Progenitor cell of endocrine pancreas (in vitro differentiated cells): ENCODE data around the gene SLC45A1. TPM values are rescaled to one million over a fixed set of nuclear protein-coding genes. Genes with fewer than 3 reads are reported as not detected.
A peak's percentile ranks its signal among the peaks of the same experiment; 100 is the strongest.

Source experiments
- DNase-seq: peaks from one replicate; pipeline ENCODE4 v3.0.0; 2021; ENCODE audit warnings: low spot score; ENCODE audit not compliant: unreplicated experiment
- H3K27ac Mint-ChIP-seq: 2 replicates; pipeline ENCODE4 v1.8.0; 2021; ENCODE audit warnings: mild to moderate bottlenecking, moderate library complexity, mixed read lengths
- H3K27me3 Mint-ChIP-seq: 2 replicates; pipeline ENCODE4 v1.8.0; 2021; ENCODE audit warnings: mixed read lengths
- H3K36me3 Mint-ChIP-seq: 2 replicates; pipeline ENCODE4 v1.8.0; 2022; ENCODE audit warnings: mixed read lengths; ENCODE audit not compliant: insufficient read depth
- H3K4me1 Mint-ChIP-seq: 2 replicates; pipeline ENCODE4 v1.8.0; 2021; ENCODE audit warnings: low read depth, mixed read lengths
- H3K4me3 Mint-ChIP-seq: 2 replicates; pipeline ENCODE4 v1.8.0; 2021; ENCODE audit warnings: low read depth, mild to moderate bottlenecking, moderate library complexity, mixed read lengths
- H3K9me3 Mint-ChIP-seq: 2 replicates; pipeline ENCODE4 v1.8.0; 2021; ENCODE audit warnings: low read depth, mixed read lengths
- CTCF ChIP-seq: fragments of 200-600 bp; sonication (generic); IDR thresholded peaks from one replicate; pipeline ENCODE4 v1.5.0; 2021; ENCODE audit warnings: antibody characterized with exemption, mild to moderate bottlenecking; ENCODE audit not compliant: unreplicated experiment
- total RNA-seq: library from RNA; stranded (reverse); gene quantifications from 2 replicates; pipeline ENCODE4 v1.2.1, GENCODE V29; 2021

Gene SLC45A1
- total RNA-seq, 1 donor from 2014 or later = 0.86 TPM

- H3K27ac Mint-ChIP-seq = no peak overlapping the region
- DNase-seq = no peak
- no peaks in the 10 kb centered on the region for H3K36me3 Mint-ChIP-seq
- H3K4me1 Mint-ChIP-seq = no peaks in the 10 kb centered on the region
- H3K9me3 Mint-ChIP-seq = no peaks in the 10 kb centered on the region
- no peak for TF ChIP-seq CTCF
- H3K4me3 Mint-ChIP-seq = no peak overlapping the region
- H3K27me3 Mint-ChIP-seq = no peaks in the 10 kb centered on the region
Observed at GRCh38 chr1:8302081-8302956, 15.6 kb upstream of the SLC45A1 start.

- H3K27me3 Mint-ChIP-seq = no peaks in the 10 kb centered on the region
- H3K9me3 Mint-ChIP-seq = no peaks in the 10 kb centered on the region
- DNase-seq = no peak
- H3K27ac Mint-ChIP-seq = no peak overlapping the region
- H3K4me3 Mint-ChIP-seq = no peak overlapping the region
- no peak for TF ChIP-seq CTCF
- no peaks in the 10 kb centered on the region for H3K36me3 Mint-ChIP-seq
- no peaks in the 10 kb centered on the region for H3K4me1 Mint-ChIP-seq
Observed at GRCh38 chr1:8303141-8303540, 14.8 kb upstream of the SLC45A1 start.

GRCh38 chr1:8303876-8304275 is 14.0 kb upstream of the SLC45A1 start:
- no peak overlapping the region for H3K27ac Mint-ChIP-seq

GRCh38 chr1:8307628-8308027 is 10.3 kb upstream of the SLC45A1 start:
- no peak overlapping the region for H3K4me3 Mint-ChIP-seq
- no peaks in the 10 kb centered on the region for H3K9me3 Mint-ChIP-seq
- peak overlapping the region; percentile 7 for H3K27ac Mint-ChIP-seq
- TF ChIP-seq CTCF = no peak
- no peak for DNase-seq
- H3K36me3 Mint-ChIP-seq = no peaks in the 10 kb centered on the region
- H3K27me3 Mint-ChIP-seq = no peaks in the 10 kb centered on the region
- peaks cover 7% of the 10 kb centered on the region for H3K4me1 Mint-ChIP-seq

More at GRCh38 chr1:8303876-8304275, 14.0 kb upstream of the SLC45A1 start:
- no peaks in the 10 kb centered on the region for H3K4me1 Mint-ChIP-seq
- no peak overlapping the region for H3K4me3 Mint-ChIP-seq
- no peak for DNase-seq
- TF ChIP-seq CTCF = no peak
- no peaks in the 10 kb centered on the region for H3K9me3 Mint-ChIP-seq
- no peaks in the 10 kb centered on the region for H3K36me3 Mint-ChIP-seq
- no peaks in the 10 kb centered on the region for H3K27me3 Mint-ChIP-seq

GRCh38 chr1:8311068-8311718 is 6.7 kb upstream of the SLC45A1 start:
- H3K36me3 Mint-ChIP-seq = no peaks in the 10 kb centered on the region
- no peak overlapping the region for H3K27ac Mint-ChIP-seq
- no peak overlapping the region for H3K4me3 Mint-ChIP-seq
- DNase-seq = no peak
- H3K4me1 Mint-ChIP-seq = peaks cover 27% of the 10 kb centered on the region
- TF ChIP-seq CTCF = no peak
- H3K9me3 Mint-ChIP-seq = no peaks in the 10 kb centered on the region
- H3K27me3 Mint-ChIP-seq = peaks cover 10% of the 10 kb centered on the region
